H1 (cell line): Measurements from ENCODE around the gene CD52. TPM values are rescaled to one million over a fixed set of nuclear protein-coding genes. Genes with fewer than 3 reads are reported as not detected.

Experiments
- CHD7 ChIP-seq: fragments of 300-600 bp; sonication (generic); IDR thresholded peaks from 2 replicates; pipeline ENCODE4 v1.7.1; 2012; ENCODE audit warnings: low read length, moderate library complexity, mild to moderate bottlenecking, inconsistent platforms; ENCODE audit not compliant: insufficient replicate concordance
- polyA plus RNA-seq, 7 experiments: library from polyadenylated mRNA; depleted of rRNA in 3 of 7; stranded (reverse) in 5 of 7; unstranded in 2 of 7; fragments of >200 nt in 5 of 7; fragments of 200-250 nt in 2 of 7; gene quantifications; 1 replicate in 5 of 7; 2 replicates in 1 of 7; 4 replicates in 1 of 7; pipeline versions ENCODE4 v1.2.1 to v1.2.3, GENCODE V29; 2011 to 2013; ENCODE audit warnings: missing spikeins in 2 of 7, mixed read lengths in 2 of 7
- total RNA-seq: library from RNA; stranded (reverse); fragmentation: NEBNext Ultra II Directional; extraction: Animal tissue kit (Norgen Biotek cat#: 25700); gene quantifications from 2 replicates; pipeline ENCODE4 v1.2.1, GENCODE V29; 2021

Gene CD52
- total and polyA plus RNA-seq, 2 of the 8 experiments (the other 6 are each of a cell fraction or from before 2014, with no cell fraction given) = 2.4 to 3.1 TPM

DNA sequence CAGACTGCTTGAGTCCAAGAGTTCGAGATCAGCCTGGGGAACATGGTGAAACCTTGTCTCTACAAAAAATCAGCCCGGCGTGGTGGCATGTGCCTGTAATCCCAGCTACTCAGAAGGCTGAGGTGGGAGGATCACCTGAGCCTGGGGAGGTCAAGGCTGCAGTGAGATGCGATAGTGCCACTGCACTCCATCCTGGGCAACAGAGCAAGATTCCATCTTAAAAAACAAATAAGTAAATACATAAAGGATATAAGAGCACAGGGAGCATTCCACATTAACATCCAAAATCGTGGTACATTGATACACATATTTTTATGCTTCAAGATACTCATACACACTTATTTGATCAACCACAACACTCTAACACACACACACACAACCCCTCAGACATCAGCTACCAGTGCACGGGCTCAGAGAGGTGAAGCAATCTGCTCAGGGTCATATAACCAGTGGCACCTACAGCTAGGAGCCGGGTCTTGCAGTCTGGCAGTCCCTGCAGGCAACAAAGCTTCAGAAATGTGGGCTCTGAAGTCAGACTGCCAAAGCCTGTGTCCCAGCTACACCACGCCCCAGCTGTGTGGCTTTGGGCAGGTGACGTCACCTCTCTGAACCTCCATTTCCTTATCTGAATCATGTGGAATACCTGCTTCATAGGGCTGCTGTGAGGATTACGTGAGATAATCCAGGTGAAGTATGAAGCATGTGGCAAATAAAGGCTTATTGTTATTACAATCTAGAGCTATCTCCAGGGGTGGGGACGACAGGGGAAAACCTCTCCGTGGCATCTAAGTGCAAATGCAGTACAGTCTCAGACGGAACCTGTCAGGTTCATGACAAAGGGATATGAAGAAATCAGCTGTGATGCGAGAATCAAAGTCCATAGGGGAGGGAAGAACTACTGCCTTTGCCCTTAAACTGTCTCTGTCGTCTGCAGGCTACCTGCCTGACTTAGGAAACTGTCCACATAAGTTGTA lies 40.9 kb downstream of the CD52 start (continued):
- no peak for TF ChIP-seq CHD7
